NOMO-1 treated with DMSO at 0.1 percent for 48 hours (cell line): Measurements from ENCODE around the gene MAPK12.

Experiments
- DNase-seq: peaks from one replicate; lab custom pipeline; 2025; ENCODE audit not compliant: unreplicated experiment; lab: John Stamatoyannopoulos, UW

MAPK12 gene

GRCh38 chr22:50269573-50269969 is 8.1 kb upstream of the MAPK12 start:
- no peak for DNase-seq

DNA sequence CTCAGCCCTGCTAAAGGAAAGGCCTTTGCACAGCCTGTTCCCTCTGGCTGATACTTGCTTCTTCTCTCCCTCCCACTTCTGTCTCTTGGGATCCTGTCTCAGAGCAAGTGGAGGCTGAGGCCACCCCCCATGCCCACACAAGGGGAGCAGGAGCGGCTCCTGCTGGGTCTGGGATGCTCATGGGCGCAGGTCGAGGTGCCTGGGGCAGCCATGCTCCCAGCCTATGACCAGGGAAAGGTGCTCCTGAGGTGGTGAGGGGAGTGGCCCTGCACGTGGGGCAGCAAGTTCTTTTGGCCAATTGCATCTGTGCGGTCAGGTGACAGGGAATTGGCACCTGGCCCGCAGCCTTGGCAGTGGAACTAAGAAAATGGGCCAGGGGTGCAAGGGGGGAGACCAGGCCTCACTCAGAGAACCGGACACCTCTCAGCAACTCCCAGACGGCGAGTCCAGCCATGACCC is 7.2 kb upstream of the MAPK12 start:
- no peak for DNase-seq

DNA sequence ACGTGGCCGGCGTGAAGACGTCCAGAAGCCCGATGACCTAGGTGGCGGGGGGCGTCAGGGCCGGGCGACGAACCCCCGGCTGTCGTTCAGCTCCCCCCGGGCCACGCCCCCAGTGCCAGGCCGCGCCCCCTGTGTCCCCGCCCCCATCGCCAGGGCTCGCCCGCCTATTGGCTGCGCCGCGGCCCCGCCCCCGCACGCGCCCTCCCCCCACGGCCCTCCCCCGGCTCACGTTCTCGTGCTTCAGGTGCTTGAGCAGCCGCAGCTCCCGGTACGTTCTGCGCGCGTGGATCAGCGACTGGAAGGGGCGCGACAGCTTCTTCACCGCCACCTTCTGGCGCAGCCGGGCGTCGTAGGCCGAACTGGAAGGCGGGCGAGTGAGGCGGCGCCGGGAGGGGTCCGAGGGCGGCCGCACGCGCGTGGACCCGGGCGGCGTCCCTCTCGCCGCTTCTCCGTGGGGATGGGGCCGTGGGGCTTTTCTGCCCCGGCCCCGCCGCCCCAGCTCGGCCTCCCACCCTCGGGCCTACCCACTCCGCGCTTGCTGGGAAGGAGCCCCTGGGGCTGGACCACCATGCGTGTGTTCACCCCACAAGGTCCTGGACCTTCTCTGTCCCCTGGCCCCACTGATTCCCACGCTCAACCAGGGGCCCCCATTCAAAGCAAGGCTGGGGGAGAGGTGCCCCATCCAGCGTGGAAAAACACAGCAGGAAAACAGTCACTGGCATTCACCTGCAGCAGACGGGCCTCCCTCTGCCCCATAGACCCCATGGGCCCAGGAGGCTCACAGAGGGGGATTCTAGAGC is 6.3 kb upstream of the MAPK12 start:
- no peak for DNase-seq

GRCh38 chr22:50266994-50267393 is 5.5 kb upstream of the MAPK12 start:
- no peak for DNase-seq

GRCh38 chr22:50264946-50265669 is 3.6 kb upstream of the MAPK12 start:
- DNase-seq = no peak

DNA sequence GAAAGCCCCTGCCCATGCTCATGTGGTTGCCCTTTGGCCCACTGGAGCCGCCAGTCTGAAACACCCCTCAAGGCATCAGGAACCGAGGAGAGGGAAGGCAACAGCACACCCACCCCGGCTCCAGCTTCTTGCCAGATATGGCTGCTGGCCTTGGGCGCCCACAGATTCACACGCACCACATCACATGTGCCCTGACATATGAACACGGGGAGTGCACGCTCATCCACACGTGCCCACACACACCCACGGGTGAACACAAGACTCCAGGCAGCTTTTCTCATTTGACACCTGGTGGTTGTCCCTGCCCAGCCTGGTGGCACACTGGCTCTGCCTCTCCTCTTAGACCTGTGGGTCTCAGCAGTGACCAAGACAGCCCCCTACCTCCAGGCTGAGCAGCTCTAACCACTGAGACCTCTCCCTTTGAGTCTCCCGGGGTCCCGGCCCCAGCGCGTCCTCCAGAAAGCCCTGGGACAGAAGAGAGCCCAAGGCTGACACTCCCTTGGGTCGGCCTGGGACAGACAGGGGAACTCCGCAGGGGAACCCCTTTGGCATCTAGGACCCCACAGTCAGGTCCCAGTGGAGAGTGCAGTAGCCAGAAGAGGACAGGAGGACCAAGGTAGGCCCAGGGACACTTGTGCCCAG is 2.7 kb upstream of the MAPK12 start:
- DNase-seq = no peak

DNA sequence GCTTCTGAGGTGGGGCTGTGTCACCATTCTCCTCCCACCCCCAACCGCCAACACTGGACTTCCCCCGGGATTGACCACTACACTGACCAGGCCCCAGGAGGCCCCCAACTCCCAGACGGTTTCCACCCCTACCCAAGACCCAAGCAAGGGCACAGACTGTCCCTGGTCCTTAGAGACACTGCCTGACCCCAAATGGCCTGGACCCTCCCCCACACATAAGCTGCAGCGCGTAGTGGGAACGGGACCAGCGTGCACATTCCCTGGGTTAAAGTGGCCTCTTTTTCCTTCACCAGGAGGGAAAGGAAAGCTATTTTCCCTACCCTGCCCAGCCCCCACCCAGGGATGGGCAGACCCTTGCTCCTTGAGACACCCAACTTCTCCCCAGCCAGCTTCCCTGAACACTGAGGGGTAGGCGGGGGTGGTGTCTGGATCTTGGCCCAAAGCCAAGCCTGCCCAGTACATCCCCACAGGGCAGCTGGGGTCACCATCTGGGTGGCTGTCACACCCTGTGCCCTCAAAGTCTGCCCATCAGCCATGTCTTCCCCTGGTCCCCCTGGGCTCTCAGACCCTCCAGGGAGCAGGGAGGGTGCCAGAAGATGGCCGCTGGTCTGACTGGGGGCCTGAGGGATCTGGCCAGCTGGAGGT is 1.6 kb upstream of the MAPK12 start:
- DNase-seq = no peak

DNA sequence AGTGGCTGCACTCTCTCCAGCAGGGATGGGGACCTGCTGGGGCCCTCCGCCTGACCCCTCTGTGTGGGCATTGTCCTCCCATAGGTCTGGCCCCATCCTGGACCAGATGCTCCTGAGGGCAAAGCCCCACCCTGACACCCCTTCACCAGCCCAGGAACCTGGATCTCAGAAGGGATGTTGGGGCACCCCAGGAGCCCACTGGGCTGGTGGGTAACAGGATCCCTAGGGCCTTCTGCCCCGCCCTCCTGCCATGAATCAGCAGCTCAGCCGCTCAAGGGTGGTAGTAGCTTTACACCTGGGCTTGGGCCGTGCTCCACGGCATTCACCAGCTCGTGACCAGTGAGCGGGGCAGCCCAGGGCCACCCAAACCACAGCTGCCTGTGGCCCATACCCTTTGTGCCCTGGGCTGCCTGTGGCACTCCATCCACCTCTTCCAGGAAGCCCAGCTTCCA is 1.0 kb upstream of the MAPK12 start:
- no peak for DNase-seq

DNA sequence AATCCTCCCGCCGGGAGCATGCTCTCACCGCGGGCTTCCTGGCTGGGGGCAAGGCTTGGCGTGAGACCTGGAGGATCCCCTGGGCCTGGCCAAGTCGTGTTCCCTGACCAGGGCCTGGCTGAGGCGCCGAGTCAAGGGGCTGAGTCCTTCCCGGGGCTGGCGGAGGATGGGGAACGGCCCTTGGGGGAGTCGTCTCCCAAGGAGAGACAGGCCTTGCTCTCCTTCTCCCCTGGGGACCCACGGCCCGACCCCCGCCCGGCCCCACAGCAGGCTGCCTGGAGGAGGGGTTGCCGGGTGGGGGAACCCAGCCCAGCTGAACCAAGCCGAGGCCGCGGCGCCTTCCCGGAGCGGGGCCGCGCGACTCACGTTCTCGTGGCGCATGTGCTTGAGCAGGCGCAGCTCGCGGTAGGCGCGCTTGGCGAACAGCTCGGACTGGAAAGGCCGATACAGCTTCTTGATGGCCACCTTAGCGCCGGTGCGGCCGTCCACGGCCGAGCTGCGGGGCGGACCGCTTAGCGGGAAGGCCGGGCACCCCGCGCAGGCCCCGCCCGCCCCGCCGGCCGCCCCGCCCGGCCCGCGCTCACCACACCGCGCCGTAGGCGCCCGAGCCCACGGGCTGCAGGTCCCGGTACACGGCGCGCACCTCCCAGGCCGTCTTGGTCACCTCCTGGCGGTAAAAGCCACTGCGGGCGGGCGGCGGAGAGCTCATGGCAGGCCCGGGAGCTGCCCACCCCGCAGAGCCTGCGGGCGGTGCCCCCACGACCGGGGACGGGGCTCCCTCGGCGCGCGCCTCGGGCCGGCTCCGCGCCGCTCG is 475 bp downstream of the MAPK12 start:
- DNase-seq = peak; percentile 32

DNA sequence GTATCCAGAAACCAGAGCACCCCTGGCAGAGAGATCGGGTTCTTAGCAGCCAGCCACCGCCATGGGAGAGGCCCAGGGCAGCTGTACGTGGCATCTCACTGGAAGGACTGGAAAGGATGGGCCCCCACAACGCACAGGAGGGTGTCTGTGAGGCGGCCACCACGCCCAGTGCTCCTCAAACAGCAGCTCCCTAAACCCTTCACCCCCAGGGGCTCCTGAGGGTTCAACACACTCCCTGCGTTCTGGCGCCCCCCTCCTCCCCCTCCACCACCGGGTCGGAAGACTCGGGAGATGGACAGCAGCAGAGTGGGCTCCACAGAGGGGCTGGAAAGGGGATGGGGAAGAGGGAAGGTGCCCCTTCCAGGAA is 1.1 kb downstream of the MAPK12 start:
- no peak for DNase-seq

GRCh38 chr22:50259302-50259701 is 2.2 kb downstream of the MAPK12 start:
- no peak for DNase-seq

GRCh38 chr22:50258361-50259292 is 2.9 kb downstream of the MAPK12 start:
- no peak for DNase-seq

DNA sequence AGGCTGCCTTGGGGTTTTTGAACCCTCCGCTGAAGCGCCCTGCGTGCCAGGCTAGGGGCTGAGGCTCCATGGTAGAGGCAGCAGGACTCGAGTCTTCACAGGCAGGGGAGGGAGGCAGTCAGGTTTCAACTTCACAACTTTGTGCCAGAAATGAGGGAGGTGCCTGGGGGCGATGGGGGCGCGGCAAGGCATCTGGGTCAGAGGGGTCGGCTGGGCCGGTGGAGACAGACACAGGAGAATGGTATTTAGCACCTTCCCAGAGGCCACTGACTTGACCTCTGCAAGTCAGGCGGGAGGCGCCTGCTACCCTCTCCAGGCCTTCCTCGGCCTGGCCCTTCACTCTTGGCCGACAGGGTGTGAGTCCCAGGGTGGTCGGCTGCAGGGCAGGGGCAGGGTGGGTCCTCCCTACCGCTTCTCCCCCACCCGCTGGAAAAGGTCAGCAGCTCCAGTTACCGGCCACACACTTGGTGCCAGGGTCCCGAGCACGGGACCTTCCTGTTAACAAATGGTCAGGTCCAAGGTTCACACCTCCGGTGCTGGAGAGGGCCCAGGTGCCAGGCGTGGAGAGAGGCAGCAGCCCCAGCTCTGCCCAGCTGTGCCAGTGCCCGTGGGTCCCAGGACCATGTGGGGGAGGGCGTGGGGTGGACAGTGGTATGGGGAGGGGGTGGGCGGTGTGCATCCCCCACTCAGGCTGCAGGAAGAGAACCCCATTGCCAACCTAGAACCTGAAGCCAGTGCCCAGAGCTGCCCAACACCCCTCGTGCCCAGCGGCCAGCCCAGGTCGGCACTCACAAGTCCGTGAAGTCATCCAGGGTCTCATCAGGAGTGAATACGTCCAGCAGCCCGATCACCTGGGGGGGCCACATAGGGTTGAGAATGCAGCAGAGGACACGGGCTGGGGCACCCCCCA is 3.8 kb downstream of the MAPK12 start:
- no peak for DNase-seq

DNA sequence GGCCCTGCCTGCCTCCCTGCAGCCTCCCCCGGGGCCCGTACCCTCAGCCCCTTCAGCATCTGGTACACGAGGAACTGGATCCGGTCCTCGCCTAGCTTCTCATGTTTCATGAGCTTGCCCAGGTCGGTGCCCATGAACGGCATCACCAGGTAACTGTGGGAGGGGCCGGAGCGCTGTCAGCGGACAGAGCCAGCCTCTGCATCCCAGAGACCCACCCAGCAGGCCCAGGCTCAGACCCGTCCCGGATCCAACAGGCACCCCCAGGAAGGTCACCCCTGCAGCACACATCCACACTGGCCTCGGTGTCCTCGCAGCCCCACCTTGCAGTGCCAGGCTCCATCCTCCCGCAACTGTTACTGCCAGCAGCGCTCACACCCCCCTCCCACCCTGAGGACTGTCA is 4.4 kb downstream of the MAPK12 start:
- DNase-seq = no peak

- no peak for DNase-seq
These were observed 5.1 kb downstream of the MAPK12 start for GRCh38 chr22:50256258-50256862.

GRCh38 chr22:50255607-50256006 is 5.9 kb downstream of the MAPK12 start:
- no peak for DNase-seq

GRCh38 chr22:50255099-50255498 is 6.4 kb downstream of the MAPK12 start:
- no peak for DNase-seq

GRCh38 chr22:50253941-50254340 is 7.5 kb downstream of the MAPK12 start:
- DNase-seq = no peak
